Liver (tissue), 9 donors: ENCODE data around the gene SGCD. TPM values are rescaled to one million over a fixed set of nuclear protein-coding genes. Genes with fewer than 3 reads are reported as not detected.

Source experiments
- DNase-seq: peaks from one replicate; pipeline ENCODE4 v3.0.0-alpha.2; 2017; ENCODE audit warnings: low spot score
- H3K27ac ChIP-seq, 2 donors: one replicate each; pipeline ENCODE4 v1.7.0; 2013; ENCODE audit warnings: inconsistent platforms in 2 of 2, low read length in 2 of 2, control low read depth in 1 of 2, low read depth in 1 of 2, mild to moderate bottlenecking in 1 of 2
- H3K27me3 ChIP-seq, 4 donors: one replicate each; pipeline versions ENCODE4 v1.6.1 to v1.7.0; 2013; ENCODE audit warnings: low read length in 3 of 4, inconsistent platforms in 1 of 4, mild to moderate bottlenecking in 1 of 4, moderate library complexity in 1 of 4; ENCODE audit not compliant: control insufficient read depth in 4 of 4, insufficient read depth in 4 of 4
- H3K36me3 ChIP-seq, 4 donors: one replicate each; pipeline versions ENCODE4 v1.6.1 to v1.7.0; 2013; ENCODE audit warnings: low read length in 3 of 4, mild to moderate bottlenecking in 3 of 4, low read depth in 1 of 4, moderate library complexity in 1 of 4; ENCODE audit not compliant: control insufficient read depth in 4 of 4, insufficient read depth in 3 of 4
- H3K4me1 ChIP-seq, 4 donors: one replicate each; pipeline versions ENCODE4 v1.6.1 to v1.7.0; 2013; ENCODE audit warnings: low read length in 3 of 4, mild to moderate bottlenecking in 3 of 4, moderate library complexity in 1 of 4; ENCODE audit not compliant: control insufficient read depth in 4 of 4, insufficient read depth in 4 of 4
- H3K4me3 ChIP-seq, 3 donors: one replicate each; pipeline versions ENCODE4 v1.6.1 to v1.7.0; 2013; ENCODE audit warnings: low read length in 3 of 3, control low read depth in 1 of 3, low read depth in 1 of 3, mild to moderate bottlenecking in 1 of 3
- H3K9ac ChIP-seq, 2 donors: one replicate each; pipeline ENCODE4 v1.7.0; 2013; ENCODE audit warnings: low read length in 2 of 2, mild to moderate bottlenecking in 2 of 2, moderate library complexity in 2 of 2, control low read depth in 1 of 2, low read depth in 1 of 2
- H3K9me3 ChIP-seq, 4 donors: one replicate each; pipeline versions ENCODE4 v1.6.1 to v1.7.0; 2013; ENCODE audit warnings: low read length in 3 of 4; ENCODE audit not compliant: control insufficient read depth in 4 of 4
- ATF3 ChIP-seq: IDR thresholded peaks from 2 replicates; pipeline ENCODE4 v1.6.1; 2016; ENCODE audit warnings: antibody characterized with exemption
- EGR1 ChIP-seq, 2 donors: IDR thresholded peaks; 2 replicates each; pipeline ENCODE4 v1.6.1; 2016 to 2018; ENCODE audit warnings: antibody characterized with exemption in 2 of 2, low read depth in 2 of 2
- FOXA1 ChIP-seq: IDR thresholded peaks from 2 replicates; pipeline ENCODE4 v1.6.1; 2016; ENCODE audit warnings: antibody characterized with exemption
- GABPA ChIP-seq, 2 donors: IDR thresholded peaks in 1 of 2; conservative IDR thresholded peaks in 1 of 2; 2 replicates each; pipeline ENCODE4 v1.6.1; 2016; ENCODE audit warnings: antibody characterized with exemption in 2 of 2, mild to moderate bottlenecking in 1 of 2, moderate library complexity in 1 of 2
- HNF4A ChIP-seq, 2 donors: conservative IDR thresholded peaks; 2 replicates each; pipeline ENCODE4 v1.6.1; 2016; ENCODE audit warnings: antibody characterized with exemption in 2 of 2, mild to moderate bottlenecking in 2 of 2
- JUND ChIP-seq, 2 donors: IDR thresholded peaks; 2 replicates each; pipeline ENCODE4 v1.6.1; 2016; ENCODE audit warnings: antibody characterized with exemption in 2 of 2
- MAX ChIP-seq: IDR thresholded peaks from 2 replicates; pipeline ENCODE4 v1.6.1; 2016; ENCODE audit warnings: antibody characterized with exemption
- NR2F2 ChIP-seq: IDR thresholded peaks from 2 replicates; pipeline ENCODE4 v1.6.1; 2016; ENCODE audit warnings: antibody characterized with exemption
- REST ChIP-seq: IDR thresholded peaks from 2 replicates; pipeline ENCODE4 v1.6.1; 2016; ENCODE audit warnings: antibody characterized with exemption, mild to moderate bottlenecking
- RXRA ChIP-seq, 2 donors: IDR thresholded peaks; 2 replicates each; pipeline ENCODE4 v1.6.1; 2017 to 2018; ENCODE audit warnings: antibody characterized with exemption in 2 of 2, mild to moderate bottlenecking in 1 of 2
- SP1 ChIP-seq: IDR thresholded peaks from 2 replicates; pipeline ENCODE4 v1.6.1; 2018; ENCODE audit warnings: antibody characterized with exemption, mild to moderate bottlenecking
- YY1 ChIP-seq: IDR thresholded peaks from 2 replicates; pipeline ENCODE4 v1.6.1; 2016; ENCODE audit warnings: antibody characterized with exemption, mild to moderate bottlenecking
- ZBTB33 ChIP-seq: IDR thresholded peaks from 2 replicates; pipeline ENCODE4 v1.6.1; 2016; ENCODE audit warnings: antibody characterized with exemption
- WGBS: extraction: QIAGEN DNeasy Blood & Tissue Kit; methylation state at CpG from one replicate; pipeline ENCODE4 v1.1.7; 2013; 5-methylcytosine and 5-hydroxymethylcytosine counted together
- polyA plus RNA-seq, 2 donors: library from polyadenylated mRNA; stranded (reverse) in 1 of 2; unstranded in 1 of 2; fragments of 200-250 nt in 1 of 2; fragments of >200 nt in 1 of 2; fragmentation: Nextera tagmentation in 1 of 2; extraction: Ambion mirVana in 1 of 2; gene quantifications; one replicate each; pipeline versions ENCODE4 v1.2.1 to v1.2.3, GENCODE V29; 2013 to 2015
- total RNA-seq, 2 donors: library from RNA; depleted of rRNA; stranded (reverse); fragments of >200 nt; gene quantifications; one replicate each; pipeline ENCODE4 v1.2.3, GENCODE V29; 2014
- donor health status: healthy.
- donor health status: healthy.
- donor health status: healthy.
- donor health status: healthy.
- donor health status: healthy.

The SGCD gene
- total and polyA plus RNA-seq, 4 donors, result 0.35 to 1.7 (median 1.0) TPM

- no peaks in the 10 kb centered on the region for H3K27me3 ChIP-seq
- peak overlapping the region in 1 of 2 donors; percentile 8 for H3K27ac ChIP-seq
- peaks cover 0 to 6% (median 0%) of the 10 kb centered on the region in 4 donors for H3K9me3 ChIP-seq
- H3K4me3 ChIP-seq, result no peak overlapping the region
- H3K9ac ChIP-seq, result no peak overlapping the region
- TF ChIP-seq JUND (IDR thresholded peaks at IDR 0.05), result no peak
- TF ChIP-seq NR2F2, result no peak
- TF ChIP-seq SP1, result no peak
- no peak for TF ChIP-seq HNF4A (conservative IDR thresholded peaks at IDR 0.05)
- TF ChIP-seq ZBTB33, result no peak
- TF ChIP-seq REST, result no peak
- no peak for TF ChIP-seq YY1
- no peak for TF ChIP-seq MAX
- no peak for TF ChIP-seq EGR1 (IDR thresholded peaks at IDR 0.05; ENCODE audit: low read depth in 2 of 2)
- no peak for TF ChIP-seq ATF3
- 47% methylated on average over 2 of the region's 2 CpGs for WGBS
- DNase-seq, result no peak
- no peaks in the 10 kb centered on the region for H3K36me3 ChIP-seq
- H3K4me1 ChIP-seq, result no peaks in the 10 kb centered on the region
These were observed 68.3 kb downstream of the SGCD start for GRCh38 chr5:156395306-156395675.

GRCh38 chr5:156396063-156396829 is 69.3 kb downstream of the SGCD start:
- no peaks in the 10 kb centered on the region for H3K4me1 ChIP-seq
- H3K36me3 ChIP-seq, result no peaks in the 10 kb centered on the region
- peak; percentile 12 for TF ChIP-seq NR2F2
- no peak for TF ChIP-seq GABPA (IDR thresholded peaks at IDR 0.05 in 1 of 2, conservative IDR thresholded peaks at IDR 0.05 in 1 of 2)
- WGBS, result 56% methylated on average over 11 of the region's 11 CpGs
- no peak overlapping the region for H3K4me3 ChIP-seq
- H3K9me3 ChIP-seq, result peaks cover 0 to 6% (median 0%) of the 10 kb centered on the region in 4 donors
- H3K27me3 ChIP-seq, result no peaks in the 10 kb centered on the region
- no peak overlapping the region for H3K27ac ChIP-seq
- no peak for DNase-seq
- H3K9ac ChIP-seq, result no peak overlapping the region

- Histone ChIP-seq H3K4me1 (no peaks in the 10 kb centered on the region), H3K27me3 (no peaks in the 10 kb centered on the region), H3K36me3 (no peaks in the 10 kb centered on the region), H3K4me3 (no peak overlapping the region), H3K27ac (no peak overlapping the region), H3K9ac (no peak overlapping the region), H3K9me3 (peaks cover 0 to 6% (median 0%) of the 10 kb centered on the region in 4 donors)
- 69% methylated on average over 2 of the region's 2 CpGs for WGBS
- no peak for DNase-seq
- TF ChIP-seq MAX, result no peak
- TF ChIP-seq FOXA1, result no peak
- no peak for TF ChIP-seq NR2F2
- TF ChIP-seq RXRA (IDR thresholded peaks at IDR 0.05), result no peak
These were observed 69.8 kb downstream of the SGCD start for GRCh38 chr5:156396830-156397081.
